GM19099 (cell line): ENCODE measurements around the gene HUWE1.

Source experiments
- POLR2A ChIP-seq: IDR thresholded peaks from 3 replicates; pipeline ENCODE4 v1.6.1; 2011; ENCODE audit warnings: low read depth; ENCODE audit not compliant: insufficient read length; ENCODE audit errors: extremely low read depth

The HUWE1 gene

DNA sequence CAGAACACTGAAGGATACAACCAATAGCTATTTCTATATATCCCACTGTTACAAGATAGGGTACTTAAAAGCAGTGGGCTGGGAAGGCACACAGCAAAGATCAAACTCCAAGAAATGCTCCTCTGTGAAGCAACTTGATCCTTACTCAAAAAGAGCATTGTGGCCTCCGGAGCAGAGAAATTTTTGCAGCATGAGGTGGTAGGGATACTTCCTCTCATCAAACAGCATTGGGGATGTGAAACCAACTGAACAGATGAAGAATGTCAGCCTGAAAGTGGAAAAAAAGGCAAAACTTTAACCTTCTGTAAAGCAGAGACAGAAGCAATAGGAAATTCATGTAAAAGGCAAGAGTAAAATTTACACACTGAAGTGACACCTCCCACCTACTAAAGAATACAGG lies 92.2 kb downstream of the HUWE1 start:
- no peak for TF ChIP-seq POLR2A

DNA sequence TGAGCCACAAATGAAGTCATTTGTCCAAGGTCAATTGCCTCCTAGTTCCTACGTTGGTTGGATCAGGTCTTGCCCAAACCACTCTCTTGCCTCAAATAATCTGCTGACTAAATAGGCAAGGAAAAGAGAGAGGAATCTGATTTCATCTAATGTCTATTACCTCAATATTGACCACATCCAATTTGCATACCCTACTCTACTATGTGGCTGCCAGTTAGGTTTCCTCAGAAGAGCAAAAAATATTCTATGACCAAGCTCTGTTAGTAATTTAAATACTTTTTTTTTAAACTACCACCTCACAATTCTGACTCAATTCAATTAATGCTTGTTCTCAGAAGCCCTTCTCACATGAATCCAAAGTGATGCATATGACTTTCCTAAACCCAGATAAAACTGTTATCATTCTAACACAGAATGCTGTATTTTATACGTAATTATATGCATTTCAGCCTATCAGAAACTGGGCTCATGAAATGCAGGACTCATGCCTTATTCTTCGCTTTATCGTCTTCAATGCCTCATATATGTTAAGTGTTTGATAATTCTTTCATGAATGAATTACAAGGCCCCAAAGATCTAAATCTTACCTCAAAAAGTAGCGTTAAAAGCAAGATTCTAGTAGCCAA lies 98.6 kb downstream of the HUWE1 start:
- no peak for TF ChIP-seq POLR2A

- no peak for TF ChIP-seq POLR2A
Measured at GRCh38 chrX:53584891-53585290, 101.6 kb downstream of the HUWE1 start.

DNA sequence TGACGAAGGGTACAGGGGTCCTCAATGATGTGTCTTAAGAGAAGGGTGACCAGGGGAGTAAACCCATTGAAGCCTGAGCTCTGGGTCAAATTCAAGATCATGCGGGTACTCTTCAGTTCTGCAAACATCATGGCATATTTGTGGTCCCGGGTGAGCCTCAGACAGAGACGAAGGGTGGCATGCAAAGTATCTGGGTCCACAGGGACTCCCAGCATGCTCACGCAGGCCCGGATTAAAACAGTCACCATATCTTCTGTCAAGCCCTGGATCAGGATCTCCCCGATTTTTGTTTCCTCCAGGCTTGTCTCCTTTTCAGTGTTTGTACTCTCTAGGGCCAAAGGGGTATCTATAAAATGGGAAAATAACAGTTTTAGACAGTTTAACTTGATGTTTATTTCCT lies 102.9 kb downstream of the HUWE1 start:
- no peak for TF ChIP-seq POLR2A

GRCh38 chrX:53580742-53581504 lies 105.6 kb downstream of the HUWE1 start:
- no peak for TF ChIP-seq POLR2A

DNA sequence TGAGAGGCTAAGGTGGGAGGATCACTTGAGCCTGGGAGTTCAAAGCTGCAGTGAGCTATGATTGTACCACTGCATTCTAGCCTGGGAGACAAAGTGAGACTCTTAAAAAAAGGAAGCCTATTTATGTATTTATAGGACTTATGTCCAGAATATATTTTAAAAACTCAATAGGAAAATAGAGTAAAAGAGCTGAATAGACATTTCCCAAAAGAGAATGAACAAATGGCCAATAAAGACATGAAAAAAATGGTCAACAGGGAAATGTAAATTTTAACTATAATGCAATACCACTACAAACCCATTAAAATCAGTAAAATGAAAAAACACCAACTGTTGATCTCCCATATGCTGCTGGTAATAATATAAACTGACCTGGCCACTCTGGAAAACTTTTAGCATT lies 115.0 kb downstream of the HUWE1 start:
- TF ChIP-seq POLR2A: no peak

- no peak for TF ChIP-seq POLR2A
Measured at GRCh38 chrX:53563324-53563723, 123.2 kb downstream of the HUWE1 start.

GRCh38 chrX:53561912-53562311 lies 124.6 kb downstream of the HUWE1 start:
- TF ChIP-seq POLR2A: no peak

DNA sequence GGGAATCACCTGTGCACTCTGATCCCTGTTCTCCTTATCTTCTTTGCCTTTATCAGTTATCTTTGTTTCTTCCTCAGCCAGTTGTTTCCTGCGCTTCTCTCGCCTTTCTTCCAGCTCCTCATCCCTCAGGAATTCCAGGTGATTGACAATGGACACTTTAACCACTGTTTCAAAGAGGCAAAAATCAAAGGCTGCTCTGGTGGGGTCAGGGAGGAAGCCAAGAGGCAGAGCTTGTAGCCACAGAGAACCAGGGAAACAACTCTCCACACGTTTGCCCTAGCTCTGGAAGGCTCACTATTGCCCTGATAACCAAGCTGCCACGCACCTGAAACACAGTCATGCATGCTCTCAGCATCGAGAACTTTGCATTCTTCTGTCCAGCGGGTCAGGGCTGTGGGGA lies 127.9 kb downstream of the HUWE1 start:
- TF ChIP-seq POLR2A: no peak

DNA sequence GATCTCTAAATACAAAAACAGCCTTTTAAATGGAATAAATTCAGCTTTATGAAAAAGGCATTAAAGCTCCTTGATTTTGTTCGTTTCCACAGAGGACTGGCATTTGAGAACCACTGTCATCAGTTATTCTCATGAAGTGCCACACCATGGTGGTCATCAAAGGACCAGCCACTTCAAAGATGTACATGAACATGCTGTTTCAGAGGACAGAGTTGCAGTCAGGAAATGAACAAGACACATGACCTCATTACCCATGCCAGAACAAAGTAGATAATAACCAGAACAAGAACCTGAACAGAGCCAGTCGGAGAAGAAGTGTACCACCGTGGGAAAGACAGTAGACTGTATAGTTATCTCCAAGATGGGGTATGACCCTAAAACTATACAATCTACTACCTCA lies 129.7 kb downstream of the HUWE1 start:
- no peak for TF ChIP-seq POLR2A

DNA sequence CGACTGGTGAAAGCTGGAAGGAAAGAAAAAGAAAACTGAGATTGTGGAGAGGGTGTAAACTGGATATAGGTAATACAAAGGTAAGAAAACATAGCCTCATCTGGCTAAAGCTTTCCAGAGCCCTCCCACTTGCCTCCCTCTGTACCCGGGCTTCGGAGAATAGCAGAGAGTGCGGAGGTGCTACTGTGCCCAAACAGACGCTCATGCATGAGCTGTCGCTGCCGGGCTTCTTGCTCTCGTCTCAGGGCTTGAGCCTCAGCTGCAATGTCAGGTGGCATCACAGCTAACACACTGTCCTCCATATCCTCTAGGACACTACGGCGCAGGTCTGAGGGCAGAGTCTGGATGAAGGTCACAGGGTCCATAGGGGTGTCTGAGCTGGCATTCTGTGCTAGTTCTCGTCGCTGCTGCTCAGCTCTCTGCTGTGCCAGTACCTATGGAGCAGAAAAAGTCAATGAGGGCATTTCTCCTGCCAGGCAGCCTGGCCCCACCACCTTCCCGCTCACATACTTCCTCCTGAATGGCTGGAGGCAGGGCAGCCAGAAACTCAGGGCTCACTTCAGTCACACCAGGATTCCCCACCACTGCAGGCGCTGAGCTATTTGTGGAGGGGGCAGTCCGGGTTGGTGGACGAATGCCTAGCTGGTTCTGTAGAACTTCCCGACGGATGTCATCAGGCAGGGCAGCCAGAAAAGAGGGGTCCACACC lies 135.6 kb downstream of the HUWE1 start:
- TF ChIP-seq POLR2A: no peak

GRCh38 chrX:53547668-53548067 lies 138.9 kb downstream of the HUWE1 start:
- no peak for TF ChIP-seq POLR2A

GRCh38 chrX:53544936-53545335 lies 141.6 kb downstream of the HUWE1 start:
- TF ChIP-seq POLR2A: no peak

DNA sequence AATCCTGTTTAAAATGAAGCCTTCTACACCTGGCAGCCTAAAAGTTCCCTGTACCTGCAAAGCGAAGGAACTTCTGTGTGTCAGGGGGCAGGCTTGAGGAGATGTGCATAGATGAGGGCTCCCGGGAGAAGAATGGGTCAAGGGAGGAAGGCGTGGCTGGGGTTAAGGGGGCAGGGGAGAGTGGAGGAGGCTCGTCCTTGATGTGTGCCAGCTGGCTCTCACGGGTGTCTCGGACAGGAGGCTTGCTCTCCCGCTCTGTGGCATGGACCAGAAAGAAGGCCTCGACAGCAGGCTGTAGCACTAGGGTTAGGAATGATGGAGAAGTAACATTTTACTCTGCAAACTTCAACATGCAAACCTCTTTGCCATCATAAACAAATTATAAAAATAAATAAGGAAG lies 147.7 kb downstream of the HUWE1 start:
- TF ChIP-seq POLR2A: no peak

GRCh38 chrX:53526999-53527398 lies 159.5 kb downstream of the HUWE1 start:
- TF ChIP-seq POLR2A: no peak

DNA sequence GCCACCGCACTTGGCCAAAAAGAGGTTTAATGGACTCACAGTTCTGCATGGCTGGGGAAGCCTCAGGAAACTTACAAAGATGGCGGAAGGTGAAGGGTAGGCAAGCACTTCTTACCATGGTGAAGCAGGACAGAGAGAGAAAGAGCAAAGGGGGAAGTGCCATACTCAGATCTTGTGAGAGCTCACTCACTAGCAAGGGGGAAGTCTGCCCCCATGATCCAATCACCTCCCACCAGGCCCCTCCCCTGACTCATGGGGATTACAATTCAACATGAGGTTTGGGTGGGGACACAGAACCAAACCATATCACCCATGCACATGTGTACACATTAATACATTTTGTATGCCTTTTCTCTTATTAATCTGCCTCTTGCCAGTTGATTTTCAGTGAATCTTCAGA lies 175.2 kb downstream of the HUWE1 start:
- no peak for TF ChIP-seq POLR2A

GRCh38 chrX:53494436-53494835 lies 192.1 kb downstream of the HUWE1 start:
- no peak for TF ChIP-seq POLR2A

DNA sequence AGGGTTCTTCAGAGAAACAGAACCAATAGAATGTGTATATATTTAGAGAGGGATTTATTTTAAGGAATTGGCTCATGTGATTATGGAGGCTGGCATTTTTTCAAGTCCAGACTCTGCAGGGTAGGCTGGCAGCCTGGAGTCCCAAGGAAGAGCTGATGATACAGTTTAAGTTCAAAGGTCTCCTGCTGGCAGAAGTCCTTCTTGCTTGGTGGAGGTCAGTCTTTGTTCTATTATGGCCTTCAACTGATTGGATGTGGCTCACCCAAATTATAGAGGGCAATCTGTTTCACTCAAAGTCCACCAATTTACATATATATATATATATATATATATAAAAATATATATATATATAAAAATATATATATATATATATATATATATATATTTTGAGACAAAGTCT lies 200.2 kb downstream of the HUWE1 start:
- no peak for TF ChIP-seq POLR2A
